K562 (cell line): ENCODE results near the gene AGRN. TPM values are rescaled to one million over a fixed set of nuclear protein-coding genes. Genes with fewer than 3 reads are reported as not detected.

Source experiments
- CBX8 ChIP-seq: fragments of 200-600 bp; sonication (generic); IDR thresholded peaks from 2 replicates; pipeline ENCODE4 v1.6.1; 2012; ENCODE audit warnings: borderline replicate concordance, mixed run types, low read depth, mild to moderate bottlenecking, moderate library complexity, mixed read lengths, low read length, control low read depth, inconsistent platforms; ENCODE audit not compliant: poor library complexity, severe bottlenecking; ENCODE audit errors: extremely low read depth
- CLOCK ChIP-seq: fragments of 250-450 bp; sonication (Bioruptor Pico); IDR thresholded peaks from 2 replicates; pipeline ENCODE4 v1.4.0; 2020; ENCODE audit warnings: mild to moderate bottlenecking, moderate library complexity, borderline replicate concordance
- COPS2 ChIP-seq: fragments of 450-650 bp; conservative IDR thresholded peaks from 2 replicates; pipeline ENCODE4 v1.6.1; 2016; ENCODE audit warnings: mild to moderate bottlenecking, moderate library complexity
- EGR1 ChIP-seq: fragments of 450-650 bp; conservative IDR thresholded peaks from 2 replicates; pipeline ENCODE4 v1.6.1; 2017; ENCODE audit warnings: mild to moderate bottlenecking
- ESRRA ChIP-seq: fragments of 450-650 bp; IDR thresholded peaks from 2 replicates; pipeline ENCODE4 v1.6.1; 2014; ENCODE audit warnings: low read depth, mild to moderate bottlenecking, moderate library complexity, borderline replicate concordance
- ETV1 ChIP-seq: fragments of 450-650 bp; conservative IDR thresholded peaks from 2 replicates; pipeline ENCODE4 v1.6.1; 2016; ENCODE audit warnings: missing genetic modification characterization, control low read depth, low read depth, missing compliant biosample characterization
- FOXM1 ChIP-seq, 2 experiments: fragments of 450-650 bp in 1 of 2; sonication (generic) in 1 of 2; formaldehyde crosslinking in 1 of 2; IDR thresholded peaks; 2 replicates each; pipeline versions ENCODE4 v1.6.1 to v1.9.0; 2017 to 2022; ENCODE audit warnings: low read depth in 2 of 2, mild to moderate bottlenecking in 2 of 2, missing genetic modification reagents in 1 of 2, moderate library complexity in 1 of 2
- KHSRP ChIP-seq: fragments of 450-650 bp; IDR thresholded peaks from 2 replicates; pipeline ENCODE4 v1.6.1; 2017
- KLF1 ChIP-seq: fragments of 450-650 bp; IDR thresholded peaks from 2 replicates; pipeline ENCODE4 v1.6.1; 2016; ENCODE audit warnings: missing genetic modification characterization, missing compliant biosample characterization
- NR0B1 ChIP-seq: fragments of 450-650 bp; IDR thresholded peaks from one replicate; pipeline ENCODE4 v1.6.1; 2018; ENCODE audit warnings: mild to moderate bottlenecking, moderate library complexity; ENCODE audit not compliant: partially characterized antibody
- NR4A1 ChIP-seq, 2 experiments: fragments of 250-450 bp in 1 of 2; fragments of 450-650 bp in 1 of 2; sonication (Bioruptor Pico) in 1 of 2; IDR thresholded peaks; 2 replicates each; pipeline versions ENCODE4 v1.4.0 to v1.6.1; 2016 to 2020; ENCODE audit warnings: mild to moderate bottlenecking in 2 of 2, missing compliant biosample characterization in 1 of 2, missing genetic modification characterization in 1 of 2, moderate library complexity in 1 of 2
- SIN3B ChIP-seq: fragments of 450-650 bp; IDR thresholded peaks from 2 replicates; pipeline ENCODE4 v1.6.1; 2017; ENCODE audit warnings: low read depth, mild to moderate bottlenecking, moderate library complexity
- ZNF407 ChIP-seq: fragments of 450-650 bp; IDR thresholded peaks from 2 replicates; pipeline ENCODE4 v1.6.1; 2016; ENCODE audit warnings: low read depth
- polyA plus RNA-seq, 8 experiments: library from polyadenylated mRNA; depleted of rRNA in 4 of 8; stranded (reverse) in 5 of 8; unstranded in 3 of 8; fragments of >200 nt; fragmentation: Nextera tagmentation in 2 of 8; fragmentation: Illumina TruSeq in 1 of 8; extraction: Ambion mirVana in 2 of 8; extraction: Trizol in 1 of 8; gene quantifications; 2 replicates each; pipeline versions ENCODE4 v1.2.1 to v1.2.3, GENCODE V29; 2011 to 2014; ENCODE audit warnings: inconsistent platforms in 1 of 8, missing spikeins in 1 of 8
- total RNA-seq, 7 experiments: library from RNA; depleted of rRNA in 6 of 7; stranded (reverse); fragments of >200 nt in 6 of 7; fragmentation: Illumina TruSeq in 2 of 7; extraction: Trizol in 2 of 7; gene quantifications; 2 replicates each; pipeline versions ENCODE4 v1.2.1 to v1.2.3, GENCODE V29; 2011 to 2021; ENCODE audit warnings: low replicate concordance in 1 of 7

Gene AGRN
- total and polyA plus RNA-seq, 9 of the 15 experiments (the other 6 are each of a cell fraction or from before 2014, with no cell fraction given), result 0.04 to 111 (median 18.1) TPM

GRCh38 chr1:998995-999724 is 20.8 kb upstream of the AGRN start (continued):
- TF ChIP-seq ZNF407 (no peak), ETV1 (tag) (no peak), ESRRA (no peak), KHSRP (no peak), KLF1 (tag) (0 out of 2 replicates have a peak, but pooled peaks have one; percentile 29), EGR1 (0 out of 2 replicates have a peak, but pooled peaks have one; percentile 14), FOXM1 (IDR thresholded peaks at IDR 0.05; ENCODE audit: low read depth) (no peak), FOXM1 (CRISPR knock-in tag; IDR thresholded peaks at IDR 0.05; ENCODE audit: low read depth) (no peak), NR4A1 (CRISPR knock-in tag; IDR thresholded peaks at IDR 0.05) (no peak), NR4A1 (tag; IDR thresholded peaks at IDR 0.05) (0 out of 2 replicates have a peak, but pooled peaks have one; percentile 32), COPS2 (no peak), CLOCK (CRISPR knock-in tag) (no peak), NR0B1 (no peak), SIN3B (peak; percentile 60), CBX8 (no peak)
